Astrocyte of the cerebellum (primary cell): ENCODE data around the gene PDZD4.

Source experiments
- DNase-seq: peaks from one replicate; pipeline ENCODE4 v3.0.0-alpha.2; 2011; ENCODE audit warnings: low read depth
- H3K4me3 ChIP-seq: 2 replicates; pipeline ENCODE4 v1.5.1; 2011; ENCODE audit warnings: mild to moderate bottlenecking, low read depth, low read length, moderate library complexity
- in situ Hi-C: cut with HindIII; loops from 2 replicates; pipeline ENCODE4 v1.10.0; 2017; ENCODE audit warnings: low sequenced_read_pairs
- TF ChIP-seq, protein P1 (sequence below): IDR thresholded peaks from 2 replicates; pipeline ENCODE4 v1.5.1; 2012; ENCODE audit warnings: low read length, low read depth, moderate library complexity, mild to moderate bottlenecking; ENCODE audit errors: missing control alignments

Gene PDZD4

GRCh38 chrX:153761863-153762262, 68.5 kb downstream of the PDZD4 start:
- no peak for DNase-seq
- TF ChIP-seq, protein P1, sequence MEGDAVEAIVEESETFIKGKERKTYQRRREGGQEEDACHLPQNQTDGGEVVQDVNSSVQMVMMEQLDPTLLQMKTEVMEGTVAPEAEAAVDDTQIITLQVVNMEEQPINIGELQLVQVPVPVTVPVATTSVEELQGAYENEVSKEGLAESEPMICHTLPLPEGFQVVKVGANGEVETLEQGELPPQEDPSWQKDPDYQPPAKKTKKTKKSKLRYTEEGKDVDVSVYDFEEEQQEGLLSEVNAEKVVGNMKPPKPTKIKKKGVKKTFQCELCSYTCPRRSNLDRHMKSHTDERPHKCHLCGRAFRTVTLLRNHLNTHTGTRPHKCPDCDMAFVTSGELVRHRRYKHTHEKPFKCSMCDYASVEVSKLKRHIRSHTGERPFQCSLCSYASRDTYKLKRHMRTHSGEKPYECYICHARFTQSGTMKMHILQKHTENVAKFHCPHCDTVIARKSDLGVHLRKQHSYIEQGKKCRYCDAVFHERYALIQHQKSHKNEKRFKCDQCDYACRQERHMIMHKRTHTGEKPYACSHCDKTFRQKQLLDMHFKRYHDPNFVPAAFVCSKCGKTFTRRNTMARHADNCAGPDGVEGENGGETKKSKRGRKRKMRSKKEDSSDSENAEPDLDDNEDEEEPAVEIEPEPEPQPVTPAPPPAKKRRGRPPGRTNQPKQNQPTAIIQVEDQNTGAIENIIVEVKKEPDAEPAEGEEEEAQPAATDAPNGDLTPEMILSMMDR: no peak
- H3K4me3 ChIP-seq: no peak overlapping the region
- in situ Hi-C loops: no loop called here

GRCh38 chrX:153755136-153755535, 75.2 kb downstream of the PDZD4 start:
- TF ChIP-seq, protein P1: no peak
- DNase-seq: no peak
- no peak overlapping the region for H3K4me3 ChIP-seq
- in situ Hi-C loops: no loop called here
